OCI-LY7 (cell line): ENCODE data around the gene HBE1. TPM values are rescaled to one million over a fixed set of nuclear protein-coding genes. Genes with fewer than 3 reads are reported as not detected.

ENCODE experiments used
- BruUV-seq: library from RNA; stranded (reverse); fragments of 400-500 nt; replicated peaks from 2 replicates; lab custom pipeline; 2021; lab: Mats Ljungman, UMichigan
- CTCF ChIA-PET: fragments of 300-600 bp; sonication (Branson Sonifier 250); formaldehyde crosslinking; loops from one replicate; lab custom pipeline; 2022; ENCODE audit warnings: antibody characterized with exemption; ENCODE audit not compliant: unreplicated experiment; lab: Charles Lee
- POLR2A ChIA-PET: fragments of 300-600 bp; sonication (Branson Sonifier 250); formaldehyde crosslinking; loops from one replicate; lab custom pipeline; 2022; ENCODE audit warnings: antibody characterized with exemption; lab: Charles Lee
- DNase-seq: peaks from one replicate; pipeline ENCODE4 v3.0.0-alpha.2; 2015; ENCODE audit warnings: low spot score
- H2AFZ ChIP-seq: fragments of 200-600 bp; sonication (generic), shearing (Covaris generic); 2 replicates; pipeline ENCODE4 v1.6.1; 2014; ENCODE audit warnings: mild to moderate bottlenecking, antibody characterized with exemption, low read length, moderate library complexity
- H3K27ac ChIP-seq: fragments of 200-600 bp; sonication (generic); 2 replicates; pipeline ENCODE4 v1.5.1; 2014; ENCODE audit warnings: mixed run types, low read depth, mild to moderate bottlenecking, moderate library complexity, low read length, inconsistent platforms; ENCODE audit not compliant: poor library complexity, severe bottlenecking
- H3K36me3 ChIP-seq: fragments of 200-600 bp; sonication (generic); 2 replicates; pipeline ENCODE4 v1.6.1; 2014; ENCODE audit warnings: mild to moderate bottlenecking, antibody characterized with exemption, low read length, moderate library complexity, mixed read lengths; ENCODE audit not compliant: insufficient read depth
- H3K4me1 ChIP-seq: fragments of 200-600 bp; sonication (generic); 2 replicates; pipeline ENCODE4 v1.5.1; 2014; ENCODE audit warnings: mild to moderate bottlenecking, low read length; ENCODE audit not compliant: insufficient read depth, poor library complexity, severe bottlenecking
- H3K4me2 ChIP-seq: fragments of 200-600 bp; sonication (generic); 2 replicates; pipeline ENCODE4 v1.6.1; 2014; ENCODE audit warnings: mild to moderate bottlenecking, low read length
- H3K4me3 ChIP-seq: fragments of 200-600 bp; sonication (generic); 2 replicates; pipeline ENCODE4 v1.5.1; 2014; ENCODE audit warnings: mild to moderate bottlenecking, low read depth, low read length; ENCODE audit not compliant: poor library complexity, severe bottlenecking
- H3K79me2 ChIP-seq: fragments of 200-600 bp; sonication (generic); 2 replicates; pipeline ENCODE4 v1.6.1; 2016; ENCODE audit warnings: low read depth, mild to moderate bottlenecking, low read length, moderate library complexity, mixed read lengths; ENCODE audit not compliant: insufficient read depth
- H3K9me2 ChIP-seq: fragments of 200-600 bp; sonication (generic); 2 replicates; pipeline ENCODE4 v1.6.1; 2016; ENCODE audit warnings: mild to moderate bottlenecking, low read length, mixed read lengths; ENCODE audit not compliant: insufficient read depth
- H3K9me3 ChIP-seq: fragments of 200-600 bp; sonication (generic); 2 replicates; pipeline ENCODE4 v1.6.1; 2014; ENCODE audit warnings: mild to moderate bottlenecking, mixed run types, low read length, mixed read lengths
- H4K20me1 ChIP-seq: fragments of 200-600 bp; sonication (generic); 2 replicates; pipeline ENCODE4 v1.6.1; 2014; ENCODE audit warnings: mild to moderate bottlenecking, antibody characterized with exemption, low read length, moderate library complexity, mixed read lengths; ENCODE audit not compliant: insufficient read depth
- EZH2phosphoT487 ChIP-seq: fragments of 200-600 bp; sonication (generic); IDR thresholded peaks from 2 replicates; pipeline ENCODE4 v1.6.1; 2018; ENCODE audit warnings: low read depth, borderline replicate concordance, mild to moderate bottlenecking, mixed run types, antibody characterized with exemption, low read length, moderate library complexity, mixed read lengths
- intact Hi-C: fragments of 100-400 bp; cut with micrococcal nuclease; formaldehyde crosslinking; loops from one replicate; pipeline ENCODE4 v1.10.0; 2022; ENCODE audit not compliant: unreplicated experiment
- total RNA-seq, 2 experiments: library from RNA; depleted of rRNA in 1 of 2; stranded (reverse); fragments of >200 nt in 1 of 2; shearing (Covaris generic) in 1 of 2; gene quantifications; 2 replicates each; pipeline ENCODE4 v1.2.3, GENCODE V29; 2014 to 2022
- TF ChIP-seq, protein P1 (sequence below): fragments of 200-600 bp; sonication (generic); conservative IDR thresholded peaks from 2 replicates; pipeline ENCODE4 v1.5.1; 2014; ENCODE audit warnings: mild to moderate bottlenecking, antibody characterized with exemption, low read length, moderate library complexity, mixed read lengths

Gene HBE1
- total RNA-seq, 2 experiments from 2014 or later, result not detected

DNA sequence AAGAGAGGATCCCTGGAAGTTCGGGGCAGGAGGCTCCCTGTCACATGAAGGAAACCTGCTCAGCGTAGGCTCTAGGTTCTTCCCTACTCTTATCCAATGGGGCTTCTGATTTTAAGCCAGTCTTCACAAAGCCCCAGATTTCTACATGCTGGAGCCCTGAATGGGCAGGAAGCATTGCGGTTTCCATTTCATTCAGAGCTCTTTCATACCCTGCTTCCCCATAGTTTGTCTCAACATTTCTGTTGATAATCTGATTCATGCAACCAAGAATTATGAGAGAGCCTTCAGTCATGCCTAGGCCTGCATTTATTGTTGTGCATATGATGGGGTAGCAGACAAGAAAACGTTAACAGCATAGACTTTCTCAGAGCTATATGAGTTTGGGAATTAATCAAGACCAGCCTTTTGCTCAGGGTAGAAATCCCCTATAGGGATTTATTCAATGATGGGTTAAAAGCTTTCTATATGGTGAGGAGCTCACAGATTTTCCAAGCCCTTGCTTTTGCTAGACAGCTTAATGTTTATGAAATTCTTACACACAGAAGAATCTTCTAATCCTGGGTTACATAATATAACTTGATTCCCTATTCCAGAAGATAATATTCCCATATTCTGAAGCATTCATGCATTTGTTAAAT, 16.1 kb upstream of the HBE1 start:
- no peak for TF ChIP-seq EZH2phosphoT487
- TF ChIP-seq, protein P1, sequence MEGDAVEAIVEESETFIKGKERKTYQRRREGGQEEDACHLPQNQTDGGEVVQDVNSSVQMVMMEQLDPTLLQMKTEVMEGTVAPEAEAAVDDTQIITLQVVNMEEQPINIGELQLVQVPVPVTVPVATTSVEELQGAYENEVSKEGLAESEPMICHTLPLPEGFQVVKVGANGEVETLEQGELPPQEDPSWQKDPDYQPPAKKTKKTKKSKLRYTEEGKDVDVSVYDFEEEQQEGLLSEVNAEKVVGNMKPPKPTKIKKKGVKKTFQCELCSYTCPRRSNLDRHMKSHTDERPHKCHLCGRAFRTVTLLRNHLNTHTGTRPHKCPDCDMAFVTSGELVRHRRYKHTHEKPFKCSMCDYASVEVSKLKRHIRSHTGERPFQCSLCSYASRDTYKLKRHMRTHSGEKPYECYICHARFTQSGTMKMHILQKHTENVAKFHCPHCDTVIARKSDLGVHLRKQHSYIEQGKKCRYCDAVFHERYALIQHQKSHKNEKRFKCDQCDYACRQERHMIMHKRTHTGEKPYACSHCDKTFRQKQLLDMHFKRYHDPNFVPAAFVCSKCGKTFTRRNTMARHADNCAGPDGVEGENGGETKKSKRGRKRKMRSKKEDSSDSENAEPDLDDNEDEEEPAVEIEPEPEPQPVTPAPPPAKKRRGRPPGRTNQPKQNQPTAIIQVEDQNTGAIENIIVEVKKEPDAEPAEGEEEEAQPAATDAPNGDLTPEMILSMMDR, result no peak
- H3K9me2 ChIP-seq, result no peaks in the 10 kb centered on the region
- BruUV-seq, result no TSS peak
- ChIA-PET CTCF (no interaction called here), POLR2A (interaction anchor here (1.5 kb wide), 1 partner anchor 12 kb away, joined by 4 read pairs; no protein-coding TSS in a partner anchor)
- no peaks in the 10 kb centered on the region for H3K36me3 ChIP-seq
- no peaks in the 10 kb centered on the region for H4K20me1 ChIP-seq
- no peaks in the 10 kb centered on the region for H3K4me1 ChIP-seq
- H3K27ac ChIP-seq, result no peak overlapping the region
- no peaks in the 10 kb centered on the region for H3K79me2 ChIP-seq
- no peak overlapping the region for H2AFZ ChIP-seq
- no peaks in the 10 kb centered on the region for H3K9me3 ChIP-seq
- no peak overlapping the region for H3K4me2 ChIP-seq
- no peak overlapping the region for H3K4me3 ChIP-seq
- intact Hi-C loops, result no loop called here
- DNase-seq, result no peak

- H3K79me2 ChIP-seq, result no peaks in the 10 kb centered on the region
- H3K4me3 ChIP-seq, result no peak overlapping the region
- no peaks in the 10 kb centered on the region for H3K9me3 ChIP-seq
- ChIA-PET CTCF (no interaction called here), POLR2A (interaction anchor here (0.5 to 1.5 kb wide), 2 partner anchors 13 to 390 kb away, joined by 3 to 4 read pairs; no protein-coding TSS in a partner anchor)
- BruUV-seq, result no TSS peak
- H3K4me2 ChIP-seq, result no peak overlapping the region
- DNase-seq, result no peak
- intact Hi-C loops, result no loop called here
- no peak for TF ChIP-seq EZH2phosphoT487
- TF ChIP-seq, protein P1, result no peak
- H3K27ac ChIP-seq, result no peak overlapping the region
- no peaks in the 10 kb centered on the region for H3K4me1 ChIP-seq
- no peak overlapping the region for H2AFZ ChIP-seq
- H3K9me2 ChIP-seq, result no peaks in the 10 kb centered on the region
- H3K36me3 ChIP-seq, result no peaks in the 10 kb centered on the region
- H4K20me1 ChIP-seq, result no peaks in the 10 kb centered on the region
Measured at GRCh38 chr11:5284637-5285036, 14.9 kb upstream of the HBE1 start.

DNA sequence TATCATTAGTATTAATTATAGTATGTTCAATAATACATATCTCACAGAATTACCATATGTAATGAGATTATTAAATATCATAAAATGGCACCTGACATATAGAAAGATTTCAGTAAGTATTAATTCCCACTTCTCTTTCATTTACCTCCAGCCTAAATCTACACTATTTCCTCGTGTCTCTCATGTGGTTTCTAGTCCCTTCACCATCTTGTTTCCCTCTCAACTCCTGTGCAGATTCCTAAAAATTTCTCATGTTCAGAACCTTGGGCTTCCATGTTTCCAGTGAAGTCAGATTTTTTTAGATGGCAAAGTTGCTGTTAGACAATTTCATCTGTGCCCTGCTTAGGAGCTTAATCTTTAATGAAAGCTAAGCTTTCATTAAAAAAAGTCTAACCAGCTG, 14.1 kb upstream of the HBE1 start:
- no peaks in the 10 kb centered on the region for H3K79me2 ChIP-seq
- ChIA-PET POLR2A (no interaction called here), CTCF (no interaction called here)
- no peak overlapping the region for H3K4me3 ChIP-seq
- no peaks in the 10 kb centered on the region for H3K36me3 ChIP-seq
- H3K9me2 ChIP-seq, result no peaks in the 10 kb centered on the region
- no peak overlapping the region for H3K4me2 ChIP-seq
- intact Hi-C loops, result no loop called here
- H4K20me1 ChIP-seq, result no peaks in the 10 kb centered on the region
- no peaks in the 10 kb centered on the region for H3K4me1 ChIP-seq
- no peak for DNase-seq
- H3K9me3 ChIP-seq, result no peaks in the 10 kb centered on the region
- H2AFZ ChIP-seq, result no peak overlapping the region
- TF ChIP-seq, protein P1, result no peak
- no peak for TF ChIP-seq EZH2phosphoT487
- H3K27ac ChIP-seq, result no peak overlapping the region
- no TSS peak for BruUV-seq
